ENCODE results near the gene EYA3.

The EYA3 gene

GRCh38 chr1:28112388-28113241, 24.2 kb upstream of the EYA3 start:
- H3K27ac ChIP-seq: no peak overlapping the region

DNA sequence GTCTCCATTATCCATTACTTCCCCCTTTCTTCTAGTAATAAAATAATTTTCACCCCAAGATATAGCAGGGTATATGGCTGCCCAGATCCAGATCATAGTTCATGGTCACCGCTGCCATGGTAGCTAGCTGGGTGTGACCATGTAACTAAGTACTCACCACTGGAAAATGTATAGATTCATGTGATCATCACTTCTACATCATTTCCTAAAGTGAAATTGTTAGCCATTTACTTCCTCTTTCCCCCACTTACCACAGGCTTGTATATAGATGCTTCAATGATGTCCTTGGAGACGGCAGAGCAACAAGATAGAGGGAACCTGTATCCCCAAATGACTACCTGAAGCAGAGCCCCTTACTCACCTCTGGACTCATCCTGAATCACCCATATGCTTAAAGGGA, 22.7 kb upstream of the EYA3 start:
- H3K27ac ChIP-seq: no peak overlapping the region
- TF ChIP-seq ZFX (IDR thresholded peaks at IDR 0.05) (no peak), CTCF (conservative IDR thresholded peaks at IDR 0.05) (no peak)

More at GRCh38 chr1:28112388-28113241, 24.2 kb upstream of the EYA3 start:
- TF ChIP-seq ZFX (IDR thresholded peaks at IDR 0.05) (no peak), CTCF (conservative IDR thresholded peaks at IDR 0.05) (no peak)

DNA sequence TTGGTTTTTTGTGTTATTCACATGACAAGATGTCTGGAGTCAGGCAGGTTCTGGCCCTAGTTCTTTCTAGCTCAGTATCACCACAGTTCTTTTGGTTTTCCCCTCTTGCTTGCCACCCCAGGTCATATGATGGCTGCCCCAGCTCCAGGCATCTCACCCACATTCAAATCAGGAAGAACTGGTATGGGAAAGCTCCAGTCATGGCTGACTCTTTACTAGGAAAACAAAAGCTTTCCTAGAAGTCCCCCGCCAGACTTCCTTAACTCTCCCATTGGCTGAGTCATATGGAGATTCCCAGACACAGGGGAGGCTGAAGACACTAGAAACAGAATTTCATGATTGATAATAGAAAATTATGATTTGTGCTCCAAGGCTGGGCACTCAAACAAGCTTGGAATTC, 22.1 kb upstream of the EYA3 start:
- no peak overlapping the region for H3K27ac ChIP-seq
- no peak for TF ChIP-seq ZFX (IDR thresholded peaks at IDR 0.05)
- no peak for TF ChIP-seq CTCF (conservative IDR thresholded peaks at IDR 0.05)

DNA sequence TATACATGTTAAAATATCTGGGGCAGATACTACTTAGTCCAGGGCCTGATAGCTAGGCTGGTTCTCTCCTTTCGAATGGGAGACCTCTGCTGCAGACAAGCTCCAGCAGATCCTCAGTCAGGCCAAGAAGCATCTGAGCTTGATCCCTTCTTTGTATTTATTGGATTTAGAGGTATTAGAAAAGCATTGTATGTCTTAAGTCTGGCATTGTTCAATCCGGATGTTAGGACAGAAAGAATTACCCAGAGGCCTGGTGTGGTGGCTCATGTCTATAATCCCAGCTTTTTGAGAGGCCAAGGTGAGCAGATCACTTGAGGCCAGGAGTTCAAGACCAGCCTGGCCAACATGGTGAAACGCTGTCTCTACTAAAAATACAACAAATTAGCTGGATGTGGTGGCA, 21.2 kb upstream of the EYA3 start:
- no peak overlapping the region for H3K27ac ChIP-seq
- no peak for TF ChIP-seq ZFX (IDR thresholded peaks at IDR 0.05)
- TF ChIP-seq CTCF (conservative IDR thresholded peaks at IDR 0.05): no peak

DNA sequence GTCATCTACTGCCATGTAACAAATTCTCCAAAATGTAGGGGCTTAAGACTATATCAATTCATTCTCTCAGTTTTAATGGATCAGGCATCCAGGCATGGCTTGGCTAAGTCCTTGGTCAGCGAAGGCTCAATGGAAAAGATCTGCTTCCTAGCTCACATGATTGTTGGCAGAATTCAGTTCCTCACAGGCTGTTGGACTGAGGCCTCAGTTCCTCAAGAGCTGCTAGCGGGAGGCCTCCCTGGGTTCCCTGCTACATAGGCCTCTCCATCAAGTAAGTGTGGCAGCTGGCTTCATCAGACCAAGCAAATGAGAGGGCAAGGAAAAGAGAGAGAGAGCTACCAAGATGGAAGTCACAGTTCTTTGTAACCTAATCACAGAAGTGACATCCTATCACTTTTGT, 19.6 kb upstream of the EYA3 start:
- no peak overlapping the region for H3K27ac ChIP-seq
- TF ChIP-seq CTCF (conservative IDR thresholded peaks at IDR 0.05): no peak
- no peak for TF ChIP-seq ZFX (IDR thresholded peaks at IDR 0.05)

GRCh38 chr1:28104866-28105467, 16.6 kb upstream of the EYA3 start:
- no peak overlapping the region for H3K27ac ChIP-seq
- TF ChIP-seq ZFX (IDR thresholded peaks at IDR 0.05): no peak
- no peak for TF ChIP-seq CTCF (conservative IDR thresholded peaks at IDR 0.05)

GRCh38 chr1:28102189-28102588, 13.8 kb upstream of the EYA3 start:
- no peak for TF ChIP-seq ZFX (IDR thresholded peaks at IDR 0.05)
- TF ChIP-seq CTCF (conservative IDR thresholded peaks at IDR 0.05): no peak
- H3K27ac ChIP-seq: no peak overlapping the region
